ENCODE data around the gene EIF4G3. TPM values are rescaled to one million over a fixed set of nuclear protein-coding genes. Genes with fewer than 3 reads are reported as not detected.
"Not testable (repeated sequence)": the region's sequence is repeated elsewhere in the genome, so short reads cannot be mapped to it uniquely, and the experiment has no call there.

Gene EIF4G3
- total RNA-seq, 1 experiment from 2014 or later: 66.8 TPM

- Histone ChIP-seq H3K4me3 (no peak overlapping the region), H3K27me3 (no peaks in the 10 kb centered on the region), H3K9me3 (replicated peaks) (no peaks in the 10 kb centered on the region), H3K36me3 (no peaks in the 10 kb centered on the region), H3K27ac (no peak overlapping the region), H3K4me1 (peaks cover 9% of the 10 kb centered on the region; the same call in 1 of the 2 replicates)
- no peak for DNase-seq
Observed at GRCh38 chr1:21192871-21193270, 16.2 kb upstream of the EIF4G3 start.

DNA sequence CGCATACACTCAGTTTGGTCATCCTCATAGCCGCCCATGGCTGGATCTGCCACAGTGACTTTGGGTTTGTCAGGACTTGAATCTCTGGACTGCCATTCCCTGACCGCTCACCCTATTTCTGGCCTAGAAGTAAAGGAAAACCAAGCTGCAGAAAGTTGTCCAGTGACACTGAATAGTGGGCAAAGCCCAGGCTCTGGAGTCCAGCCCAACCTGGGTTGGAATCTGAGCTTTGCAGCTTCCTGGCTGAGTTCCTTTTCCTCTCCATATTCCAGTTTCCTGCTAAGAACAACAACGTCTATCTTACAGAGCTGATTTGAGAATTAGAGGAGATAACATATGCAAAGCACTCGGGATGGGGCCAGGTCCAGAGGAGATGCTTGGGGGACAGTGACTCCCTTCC lies 15.6 kb upstream of the EIF4G3 start:
- DNase-seq: no peak
- Histone ChIP-seq H3K4me3 (no peak overlapping the region), H3K27me3 (no peaks in the 10 kb centered on the region), H3K9me3 (replicated peaks) (no peaks in the 10 kb centered on the region), H3K36me3 (no peaks in the 10 kb centered on the region), H3K4me1 (peaks cover 9% of the 10 kb centered on the region; the same call in 1 of the 2 replicates), H3K27ac (no peak overlapping the region)

DNA sequence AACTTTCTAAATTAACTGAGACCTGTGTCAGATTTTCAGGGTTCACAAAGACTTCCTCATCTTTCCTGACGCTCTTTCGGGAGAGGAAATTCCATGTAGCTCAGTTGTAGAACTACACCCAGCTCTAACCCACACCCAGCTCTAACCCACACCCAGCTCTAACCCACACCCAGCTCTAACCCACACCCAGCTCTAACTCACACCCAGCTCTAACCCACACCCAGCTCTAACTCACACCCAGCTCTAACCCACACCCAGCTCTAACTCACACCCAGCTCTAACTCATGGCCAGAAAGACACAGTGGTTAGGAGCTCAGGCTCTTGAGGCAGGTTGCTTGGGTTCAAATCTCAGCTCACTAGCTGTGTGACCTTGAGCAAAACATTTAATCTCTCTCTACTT lies 14.1 kb upstream of the EIF4G3 start:
- not testable (repeated sequence) for H3K9me3 ChIP-seq (replicated peaks); H3K4me1 ChIP-seq; DNase-seq; H3K4me3 ChIP-seq; H3K27ac ChIP-seq; H3K27me3 ChIP-seq; H3K36me3 ChIP-seq

GRCh38 chr1:21189906-21190500 lies 13.3 kb upstream of the EIF4G3 start:
- Histone ChIP-seq H3K4me1 (peaks cover 9% of the 10 kb centered on the region; the same call in 1 of the 2 replicates), H3K9me3 (replicated peaks) (no peaks in the 10 kb centered on the region), H3K36me3 (no peaks in the 10 kb centered on the region), H3K27me3 (no peaks in the 10 kb centered on the region), H3K4me3 (no peak overlapping the region), H3K27ac (no peak overlapping the region)
- no peak for DNase-seq

DNA sequence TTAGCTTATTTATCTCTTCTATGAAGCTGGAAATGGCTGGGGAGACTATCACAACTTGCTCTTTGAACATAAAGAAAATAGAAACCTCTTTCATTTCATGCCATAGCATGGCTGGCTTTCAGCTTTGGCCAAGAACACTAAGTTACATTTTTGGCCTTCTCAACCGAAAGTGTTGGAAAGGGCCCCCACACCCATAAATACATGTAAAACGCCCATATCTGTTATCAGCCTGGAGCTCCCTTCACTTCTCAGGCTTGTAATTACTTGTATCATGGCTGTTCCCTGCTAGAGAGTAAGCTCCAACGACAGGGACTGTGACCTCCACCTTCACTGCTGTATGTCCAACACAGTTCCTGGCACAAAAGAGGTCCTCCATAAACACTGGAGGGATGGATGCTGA lies 12.7 kb upstream of the EIF4G3 start:
- Histone ChIP-seq H3K4me3 (no peak overlapping the region), H3K27ac (no peak overlapping the region), H3K9me3 (replicated peaks) (no peaks in the 10 kb centered on the region), H3K4me1 (peaks cover 9% of the 10 kb centered on the region; the same call in 1 of the 2 replicates), H3K36me3 (no peaks in the 10 kb centered on the region), H3K27me3 (no peaks in the 10 kb centered on the region)
- no peak for DNase-seq

GRCh38 chr1:21188235-21188634 lies 11.5 kb upstream of the EIF4G3 start:
- Histone ChIP-seq H3K4me3 (no peak overlapping the region), H3K36me3 (no peaks in the 10 kb centered on the region), H3K27ac (no peak overlapping the region), H3K9me3 (replicated peaks) (no peaks in the 10 kb centered on the region), H3K27me3 (no peaks in the 10 kb centered on the region), H3K4me1 (peaks cover 9% of the 10 kb centered on the region; the same call in 1 of the 2 replicates)
- DNase-seq: no peak

- Histone ChIP-seq H3K4me3 (no peak overlapping the region), H3K4me1 (no peaks in the 10 kb centered on the region), H3K36me3 (no peaks in the 10 kb centered on the region), H3K27me3 (no peaks in the 10 kb centered on the region), H3K27ac (no peak overlapping the region), H3K9me3 (replicated peaks) (no peaks in the 10 kb centered on the region)
- DNase-seq: no peak
Observed at GRCh38 chr1:21185221-21185731, 8.6 kb upstream of the EIF4G3 start.

- Histone ChIP-seq H3K4me1 (no peaks in the 10 kb centered on the region), H3K36me3 (no peaks in the 10 kb centered on the region), H3K27ac (no peak overlapping the region), H3K9me3 (replicated peaks) (no peaks in the 10 kb centered on the region), H3K4me3 (no peak overlapping the region), H3K27me3 (no peaks in the 10 kb centered on the region)
- DNase-seq: peak in 1 of 2 experiments; percentile 41
Observed at GRCh38 chr1:21184276-21184675, 7.6 kb upstream of the EIF4G3 start.

DNA sequence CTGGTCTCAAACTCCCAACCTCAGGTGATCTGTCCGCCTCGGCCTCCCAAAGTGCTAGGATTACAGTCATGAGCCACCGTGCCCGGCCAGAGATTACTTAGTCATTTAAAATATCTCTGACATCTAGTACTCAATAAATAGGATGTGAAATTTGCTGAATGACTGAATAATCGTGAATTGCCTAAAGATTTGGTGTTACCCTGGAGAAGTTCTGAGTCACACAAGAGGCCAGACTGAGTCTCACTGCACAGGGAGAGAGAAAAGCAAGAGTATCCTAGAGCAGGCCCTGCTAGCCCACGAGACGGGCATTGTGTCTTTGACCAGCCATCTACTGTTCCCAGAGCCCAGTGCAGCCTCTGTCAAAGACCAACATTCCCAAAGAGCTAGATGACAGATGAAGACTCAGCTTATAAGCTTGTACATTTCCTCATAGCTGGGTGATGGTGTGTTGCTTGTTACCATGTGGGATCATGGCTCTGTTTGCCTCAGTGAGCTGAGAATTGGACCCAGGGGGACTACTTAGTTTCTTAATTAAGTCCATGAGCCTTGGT lies 5.6 kb upstream of the EIF4G3 start:
- H3K27me3 ChIP-seq: no peaks in the 10 kb centered on the region
- H3K4me3 ChIP-seq: no peak overlapping the region
- no peak for DNase-seq
- no peaks in the 10 kb centered on the region for H3K36me3 ChIP-seq
- H3K4me1 ChIP-seq: no peaks in the 10 kb centered on the region
- no peaks in the 10 kb centered on the region for H3K9me3 ChIP-seq (replicated peaks)
- no peak overlapping the region for H3K27ac ChIP-seq

DNA sequence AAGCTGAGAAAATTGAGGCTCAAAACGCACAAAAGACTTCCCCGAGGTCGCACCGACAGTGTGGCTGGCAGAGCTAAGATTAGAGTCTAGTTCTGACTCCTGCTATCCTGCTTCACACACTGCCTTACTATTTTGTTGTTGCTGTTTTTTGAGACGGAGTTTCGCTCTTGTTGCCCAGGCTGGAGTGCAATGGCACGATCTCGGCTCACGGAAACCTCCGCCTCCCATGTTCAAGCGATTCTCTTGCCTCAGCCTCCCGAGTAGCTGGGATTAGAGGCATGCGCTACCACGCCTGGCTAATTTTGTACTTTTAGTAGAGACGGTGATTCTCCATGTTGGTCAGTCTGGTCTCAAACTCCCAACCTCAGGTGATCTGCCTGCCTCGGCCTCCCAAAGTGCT lies 1.6 kb upstream of the EIF4G3 start:
- not testable (repeated sequence) for H3K4me3 ChIP-seq; H3K36me3 ChIP-seq; H3K9me3 ChIP-seq (replicated peaks); H3K27ac ChIP-seq; DNase-seq; H3K4me1 ChIP-seq; H3K27me3 ChIP-seq

DNA sequence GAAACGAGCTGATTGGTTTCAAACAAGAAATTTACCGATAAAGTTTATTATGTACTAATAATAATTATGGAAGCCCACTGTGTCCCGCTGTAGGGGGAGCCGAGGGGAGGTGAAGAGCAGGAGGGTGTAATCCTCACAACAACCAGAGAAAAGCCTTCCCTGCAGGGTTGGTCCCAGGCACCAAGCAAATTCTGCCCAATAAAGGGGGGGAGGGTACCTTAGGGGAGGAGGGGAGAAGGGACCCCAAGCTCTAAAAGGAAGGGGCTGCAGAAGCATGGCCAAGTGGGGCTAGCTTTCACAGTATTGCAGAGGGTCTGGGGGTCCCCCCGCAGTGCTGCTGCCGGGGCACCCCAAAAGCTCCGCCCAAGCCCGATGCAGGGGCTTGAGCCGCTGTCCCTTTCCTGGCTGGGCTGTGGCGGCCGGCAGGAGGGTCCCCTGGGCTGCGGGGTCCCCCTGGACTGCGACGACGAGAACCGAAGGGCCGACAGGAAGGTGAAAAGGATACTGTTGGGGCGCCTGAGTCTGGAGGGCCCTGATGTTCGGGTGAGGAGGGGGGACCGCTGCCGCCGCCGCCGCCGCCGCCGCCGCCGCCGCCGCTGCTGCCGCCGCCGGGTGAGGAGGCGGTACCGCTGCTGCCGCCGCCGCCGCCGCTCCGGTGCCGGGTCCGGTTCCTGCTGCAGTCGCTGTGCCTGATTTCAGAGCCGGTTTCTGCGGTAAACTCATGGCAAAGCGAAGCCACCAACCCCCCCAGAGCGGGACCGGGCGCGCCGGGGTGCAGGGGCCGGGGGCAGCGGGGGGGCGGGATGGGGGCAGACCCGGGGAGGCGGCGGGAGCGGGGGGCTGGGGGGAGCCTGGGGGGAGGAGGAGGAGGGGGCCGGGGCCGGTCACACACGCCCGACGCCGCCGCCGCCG lies 771 bp downstream of the EIF4G3 start:
- Histone ChIP-seq H3K4me1 (peaks cover 14% of the 10 kb centered on the region), H3K4me3 (peak overlapping the region; percentile 87), H3K27me3 (no peaks in the 10 kb centered on the region), H3K36me3 (0 out of 2 replicates have a peak, but pooled peaks cover 3% of the 10 kb centered on the region), H3K9me3 (replicated peaks) (no peaks in the 10 kb centered on the region), H3K27ac (peak overlapping the region; percentile 89; the same call in 1 of the 2 replicates)
- DNase-seq: peak; percentile 57 to 73

DNA sequence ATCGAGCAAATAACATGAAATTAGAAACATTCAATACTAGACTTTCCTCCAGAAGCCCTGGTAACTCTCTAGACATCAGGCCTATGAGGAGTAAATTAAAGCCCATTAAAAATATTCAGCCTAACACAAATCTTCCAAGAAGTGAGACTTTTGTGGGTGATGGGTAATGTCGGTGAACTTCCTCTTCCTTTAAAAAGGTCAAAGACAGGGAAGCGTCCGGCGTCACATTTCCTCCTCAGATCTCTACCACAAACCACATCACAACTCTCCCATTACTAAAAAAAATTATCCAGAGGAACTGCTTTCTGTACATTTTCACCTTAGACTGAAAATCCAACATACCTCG lies 1.4 kb downstream of the EIF4G3 start:
- Histone ChIP-seq H3K4me1 (peaks cover 14% of the 10 kb centered on the region), H3K36me3 (peaks cover 7% of the 10 kb centered on the region), H3K4me3 (peak overlapping the region; percentile 87), H3K27me3 (no peaks in the 10 kb centered on the region), H3K9me3 (replicated peaks) (no peaks in the 10 kb centered on the region), H3K27ac (peak overlapping the region; percentile 24; the same call in 1 of the 2 replicates)
- DNase-seq: peak; percentile 32 to 66

DNA sequence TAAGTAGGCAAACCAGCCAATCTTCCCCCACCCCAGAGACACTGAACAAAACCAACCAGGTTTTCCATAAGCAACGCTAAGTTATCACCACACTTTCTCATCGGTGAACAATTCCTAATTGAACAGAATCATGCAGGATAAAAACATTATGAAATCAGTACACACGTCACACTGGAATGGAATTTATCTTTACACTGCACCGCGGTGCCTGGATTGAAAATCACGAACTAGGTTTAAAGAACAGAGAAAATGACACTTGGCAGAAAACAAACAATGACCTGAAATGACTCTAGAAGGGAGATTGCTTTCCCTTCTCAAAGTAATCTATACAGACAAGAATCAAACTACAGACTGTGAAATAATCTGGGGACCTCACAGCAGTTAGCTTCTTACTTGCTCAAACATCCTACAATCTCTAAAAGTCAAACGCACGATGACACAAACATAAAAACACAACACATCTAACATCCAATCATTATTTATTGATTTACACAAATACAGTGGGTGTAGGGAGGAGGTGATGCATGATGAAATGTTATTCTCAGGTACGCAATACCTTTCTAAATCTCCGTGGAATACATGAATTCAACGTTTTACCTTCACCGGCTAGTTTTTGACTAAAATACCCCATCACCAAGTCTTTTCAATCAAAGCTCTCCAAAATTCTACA lies 1.9 kb downstream of the EIF4G3 start:
- no peaks in the 10 kb centered on the region for H3K9me3 ChIP-seq (replicated peaks)
- peak overlapping the region; percentile 87 for H3K4me3 ChIP-seq
- peaks cover 12% of the 10 kb centered on the region for H3K36me3 ChIP-seq
- no peaks in the 10 kb centered on the region for H3K27me3 ChIP-seq
- no peak for DNase-seq
- H3K4me1 ChIP-seq: peaks cover 14% of the 10 kb centered on the region
- H3K27ac ChIP-seq: no peak overlapping the region

DNA sequence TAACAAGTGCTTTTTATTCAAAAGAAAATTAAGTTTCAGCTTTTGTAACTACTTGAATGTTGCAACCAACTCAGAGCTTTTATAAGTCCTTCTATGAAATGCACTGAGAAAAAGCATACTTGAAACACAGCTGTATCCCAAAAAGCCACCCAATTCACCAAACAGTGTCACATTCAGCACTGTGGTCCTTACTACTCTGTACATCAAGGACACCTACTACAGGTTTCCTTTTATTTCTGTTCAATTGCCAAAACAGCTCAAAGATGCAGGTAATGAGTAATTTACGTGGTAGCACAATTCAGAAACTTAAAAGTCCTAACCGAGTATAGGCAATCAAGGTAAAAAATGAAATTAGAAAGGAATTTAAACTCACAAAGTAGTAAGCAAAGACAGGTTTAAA lies 2.5 kb downstream of the EIF4G3 start:
- peaks cover 18% of the 10 kb centered on the region for H3K36me3 ChIP-seq
- H3K9me3 ChIP-seq (replicated peaks): no peaks in the 10 kb centered on the region
- H3K27me3 ChIP-seq: no peaks in the 10 kb centered on the region
- H3K27ac ChIP-seq: no peak overlapping the region
- DNase-seq: no peak
- peaks cover 14% of the 10 kb centered on the region for H3K4me1 ChIP-seq
- H3K4me3 ChIP-seq: peak overlapping the region; percentile 87

GRCh38 chr1:21173096-21173495 lies 3.6 kb downstream of the EIF4G3 start:
- DNase-seq; H3K9me3 ChIP-seq (replicated peaks); H3K27me3 ChIP-seq; H3K4me3 ChIP-seq; H3K27ac ChIP-seq: not testable (repeated sequence)
- H3K4me1 ChIP-seq: peaks cover 14% of the 10 kb centered on the region
- peaks cover 26% of the 10 kb centered on the region for H3K36me3 ChIP-seq

Data from SJCRH30 (cell line).